ENCODE results near the gene TYMP.

Gene TYMP

DNA sequence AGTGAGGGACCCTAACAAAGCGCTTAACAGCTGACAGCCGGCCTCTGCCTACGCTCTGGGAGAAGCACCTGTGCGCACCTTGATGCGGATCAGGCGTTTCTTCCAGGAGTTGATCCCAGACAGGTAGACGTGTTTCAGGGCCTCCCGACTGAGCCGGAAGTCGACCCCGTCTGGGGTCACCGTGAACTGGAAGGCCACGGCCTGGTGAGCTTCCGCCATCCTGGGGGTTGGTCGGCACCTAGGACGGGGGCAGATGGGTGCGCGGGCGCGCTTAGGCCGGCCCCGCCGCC, 47.8 kb upstream of the TYMP start:
- Histone ChIP-seq H3F3A (ENCODE audit: insufficient read depth) (no peaks in the 10 kb centered on the region), H3K9me3 (ENCODE audit: insufficient read depth, low read length) (no peaks in the 10 kb centered on the region), H3K79me2 (ENCODE audit: insufficient read depth, low read length) (peaks cover 8% of the 10 kb centered on the region), H2AFZ (ENCODE audit: low read depth, low read length, severe bottlenecking) (no peak overlapping the region), H3K9me2 (replicated peaks; ENCODE audit: insufficient read depth, low read length) (no peaks in the 10 kb centered on the region), H3K27me3 (ENCODE audit: low read length) (no peaks in the 10 kb centered on the region), H4K20me1 (ENCODE audit: low read depth, low read length) (no peaks in the 10 kb centered on the region; the same call in 1 of the 2 replicates), H3K9ac (ENCODE audit: low read length) (no peak overlapping the region), H3K4me3 (ENCODE audit: insufficient read depth, low read length, poor library complexity, severe bottlenecking) (no peak overlapping the region), H3K4me2 (ENCODE audit: low read depth, low read length, poor library complexity, severe bottlenecking) (no peak overlapping the region), H3K27ac (ENCODE audit: low read depth, low read length) (no peak overlapping the region), H3K36me3 (ENCODE audit: low read length) (no peaks in the 10 kb centered on the region)
- TF ChIP-seq, protein P1, sequence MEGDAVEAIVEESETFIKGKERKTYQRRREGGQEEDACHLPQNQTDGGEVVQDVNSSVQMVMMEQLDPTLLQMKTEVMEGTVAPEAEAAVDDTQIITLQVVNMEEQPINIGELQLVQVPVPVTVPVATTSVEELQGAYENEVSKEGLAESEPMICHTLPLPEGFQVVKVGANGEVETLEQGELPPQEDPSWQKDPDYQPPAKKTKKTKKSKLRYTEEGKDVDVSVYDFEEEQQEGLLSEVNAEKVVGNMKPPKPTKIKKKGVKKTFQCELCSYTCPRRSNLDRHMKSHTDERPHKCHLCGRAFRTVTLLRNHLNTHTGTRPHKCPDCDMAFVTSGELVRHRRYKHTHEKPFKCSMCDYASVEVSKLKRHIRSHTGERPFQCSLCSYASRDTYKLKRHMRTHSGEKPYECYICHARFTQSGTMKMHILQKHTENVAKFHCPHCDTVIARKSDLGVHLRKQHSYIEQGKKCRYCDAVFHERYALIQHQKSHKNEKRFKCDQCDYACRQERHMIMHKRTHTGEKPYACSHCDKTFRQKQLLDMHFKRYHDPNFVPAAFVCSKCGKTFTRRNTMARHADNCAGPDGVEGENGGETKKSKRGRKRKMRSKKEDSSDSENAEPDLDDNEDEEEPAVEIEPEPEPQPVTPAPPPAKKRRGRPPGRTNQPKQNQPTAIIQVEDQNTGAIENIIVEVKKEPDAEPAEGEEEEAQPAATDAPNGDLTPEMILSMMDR (IDR thresholded peaks at IDR 0.05; ENCODE audit: insufficient read depth, low read length, poor library complexity, severe bottlenecking), result no peak
- TF ChIP-seq EZH2phosphoT487 (conservative IDR thresholded peaks at IDR 0.05; ENCODE audit: low read length), result no peak

DNA sequence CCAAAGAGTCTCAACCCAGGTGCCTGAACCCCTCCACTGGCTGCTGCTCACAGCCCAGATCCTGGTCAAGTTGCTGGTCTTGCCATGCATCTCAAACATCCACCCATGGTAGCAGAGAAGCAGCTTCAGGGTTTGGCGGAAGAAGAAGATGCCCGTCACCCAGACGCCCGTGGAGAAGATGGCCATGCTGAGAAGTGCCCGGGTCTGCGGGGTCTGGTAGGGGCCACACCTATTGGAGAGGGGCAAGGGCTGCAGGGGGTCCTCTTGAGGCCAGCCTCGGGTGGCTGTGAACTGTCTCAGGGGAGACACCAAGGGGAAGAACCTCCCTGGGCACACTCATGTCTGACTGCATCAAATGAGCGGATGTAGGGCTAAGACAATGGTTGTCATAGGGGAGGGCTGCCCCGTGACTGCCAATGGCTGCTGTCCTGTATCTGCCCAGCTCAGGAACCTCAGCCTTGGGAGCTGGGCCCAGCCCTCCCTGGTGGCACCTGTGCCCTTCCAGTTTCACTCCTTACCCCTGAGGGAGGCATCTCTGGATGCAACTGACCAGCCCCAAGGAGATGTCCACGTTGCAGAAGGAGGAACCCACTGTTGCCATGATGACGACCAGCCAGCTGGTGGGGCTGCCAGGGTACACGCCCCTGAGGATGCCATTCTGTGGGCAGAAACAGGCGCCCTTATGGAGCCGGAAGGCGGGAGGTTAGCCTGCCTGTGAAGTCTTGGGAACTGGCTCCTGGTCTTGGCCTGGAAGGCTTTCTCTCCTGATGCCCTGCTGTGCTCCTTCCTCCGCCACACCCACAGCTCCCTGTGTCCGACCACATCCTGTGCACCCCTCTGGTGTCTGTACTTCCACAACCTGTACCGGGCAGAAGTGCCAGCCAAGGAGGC, 47.2 kb upstream of the TYMP start:
- Histone ChIP-seq H3K27me3 (ENCODE audit: low read length) (no peaks in the 10 kb centered on the region), H3K36me3 (ENCODE audit: low read length) (no peaks in the 10 kb centered on the region), H3K27ac (ENCODE audit: low read depth, low read length) (no peak overlapping the region), H3K79me2 (ENCODE audit: insufficient read depth, low read length) (peaks cover 7% of the 10 kb centered on the region), H3K9me3 (ENCODE audit: insufficient read depth, low read length) (no peaks in the 10 kb centered on the region), H3K9me2 (replicated peaks; ENCODE audit: insufficient read depth, low read length) (no peaks in the 10 kb centered on the region), H2AFZ (ENCODE audit: low read depth, low read length, severe bottlenecking) (no peak overlapping the region), H3F3A (ENCODE audit: insufficient read depth) (no peaks in the 10 kb centered on the region), H3K9ac (ENCODE audit: low read length) (no peak overlapping the region), H4K20me1 (ENCODE audit: low read depth, low read length) (no peaks in the 10 kb centered on the region; the same call in 1 of the 2 replicates), H3K4me3 (ENCODE audit: insufficient read depth, low read length, poor library complexity, severe bottlenecking) (no peak overlapping the region), H3K4me2 (ENCODE audit: low read depth, low read length, poor library complexity, severe bottlenecking) (no peak overlapping the region)
- TF ChIP-seq, protein P1 (IDR thresholded peaks at IDR 0.05; ENCODE audit: insufficient read depth, low read length, poor library complexity, severe bottlenecking), result no peak
- no peak for TF ChIP-seq EZH2phosphoT487 (conservative IDR thresholded peaks at IDR 0.05; ENCODE audit: low read length)

DNA sequence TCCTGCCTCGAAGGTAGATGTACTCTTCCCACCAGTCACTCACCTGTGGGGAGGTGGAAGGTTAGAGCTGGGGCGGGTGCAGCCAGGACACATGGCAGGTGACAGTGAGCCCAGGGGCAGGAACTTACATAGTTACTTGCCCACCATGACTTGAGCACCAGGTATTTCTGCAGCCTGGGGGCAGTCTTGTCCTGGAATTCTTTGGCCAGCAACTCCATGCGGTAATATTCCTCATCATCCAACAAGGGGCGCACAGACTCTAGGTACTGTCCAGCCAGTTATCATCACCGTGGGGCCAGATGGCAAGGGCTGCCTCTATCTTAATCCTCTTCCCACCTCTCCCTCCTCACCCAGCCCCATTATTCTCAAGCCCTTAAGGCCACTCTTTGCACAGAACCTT, 46.3 kb upstream of the TYMP start:
- Histone ChIP-seq H3K4me3 (ENCODE audit: insufficient read depth, low read length, poor library complexity, severe bottlenecking) (no peak overlapping the region), H3K36me3 (ENCODE audit: low read length) (no peaks in the 10 kb centered on the region), H3F3A (ENCODE audit: insufficient read depth) (no peaks in the 10 kb centered on the region), H3K27me3 (ENCODE audit: low read length) (no peaks in the 10 kb centered on the region), H3K79me2 (ENCODE audit: insufficient read depth, low read length) (no peaks in the 10 kb centered on the region), H3K9me3 (ENCODE audit: insufficient read depth, low read length) (no peaks in the 10 kb centered on the region), H3K27ac (ENCODE audit: low read depth, low read length) (no peak overlapping the region), H3K4me2 (ENCODE audit: low read depth, low read length, poor library complexity, severe bottlenecking) (no peak overlapping the region), H3K9me2 (replicated peaks; ENCODE audit: insufficient read depth, low read length) (no peaks in the 10 kb centered on the region), H2AFZ (ENCODE audit: low read depth, low read length, severe bottlenecking) (no peak overlapping the region), H4K20me1 (ENCODE audit: low read depth, low read length) (no peaks in the 10 kb centered on the region; the same call in 1 of the 2 replicates), H3K9ac (ENCODE audit: low read length) (no peak overlapping the region)
- TF ChIP-seq EZH2phosphoT487 (conservative IDR thresholded peaks at IDR 0.05; ENCODE audit: low read length), result no peak
- TF ChIP-seq, protein P1 (IDR thresholded peaks at IDR 0.05; ENCODE audit: insufficient read depth, low read length, poor library complexity, severe bottlenecking), result no peak
